OCI-LY1 (cell line): ENCODE data around the gene LIMA1.

Experiments used
- H2AFZ ChIP-seq: fragments of 200-600 bp; sonication (generic), shearing (Covaris generic); 2 replicates; pipeline ENCODE4 v1.6.0; 2014; ENCODE audit warnings: antibody characterized with exemption, mild to moderate bottlenecking, low read length
- H3F3A ChIP-seq: fragments of 200-600 bp; sonication (generic), shearing (Covaris generic); 2 replicates; pipeline ENCODE4 v1.6.0; 2014; ENCODE audit warnings: mild to moderate bottlenecking, antibody characterized with exemption, low read length, moderate library complexity; ENCODE audit not compliant: insufficient read depth
- H3K27ac ChIP-seq: fragments of 200-600 bp; sonication (generic); 2 replicates; pipeline ENCODE4 v1.5.1; 2014; ENCODE audit warnings: low read length, mixed run types, mild to moderate bottlenecking, low read depth; ENCODE audit not compliant: poor library complexity, severe bottlenecking
- H3K27me3 ChIP-seq: fragments of 200-600 bp; sonication (generic); 2 replicates; pipeline ENCODE4 v1.6.0; 2014; ENCODE audit warnings: antibody characterized with exemption, mild to moderate bottlenecking, low read length, moderate library complexity; ENCODE audit not compliant: insufficient read depth
- H3K36me3 ChIP-seq: fragments of 200-600 bp; sonication (generic); 2 replicates; pipeline ENCODE4 v1.6.1; 2014; ENCODE audit warnings: mild to moderate bottlenecking, antibody characterized with exemption, low read length, moderate library complexity, mixed read lengths; ENCODE audit not compliant: insufficient read depth
- H3K4me1 ChIP-seq: fragments of 200-600 bp; sonication (generic); 2 replicates; pipeline ENCODE4 v1.5.1; 2014; ENCODE audit warnings: mild to moderate bottlenecking, low read length, moderate library complexity; ENCODE audit not compliant: insufficient read depth, severe bottlenecking
- H3K4me2 ChIP-seq: fragments of 200-600 bp; sonication (generic), shearing (Covaris generic); 2 replicates; pipeline ENCODE4 v1.6.1; 2014; ENCODE audit warnings: low read length
- H3K4me3 ChIP-seq: fragments of 200-600 bp; sonication (generic); 2 replicates; pipeline ENCODE4 v1.5.1; 2014; ENCODE audit warnings: low read length, low read depth, mild to moderate bottlenecking, mixed read lengths; ENCODE audit not compliant: poor library complexity, severe bottlenecking
- H3K79me2 ChIP-seq: fragments of 200-600 bp; shearing (Covaris generic); 2 replicates; pipeline ENCODE4 v1.6.1; 2016; ENCODE audit warnings: mixed run types, low read length, mixed read lengths; ENCODE audit not compliant: insufficient read depth
- H3K9ac ChIP-seq: fragments of 200-600 bp; sonication (generic), shearing (Covaris generic); 2 replicates; pipeline ENCODE4 v1.6.1; 2014; ENCODE audit warnings: mild to moderate bottlenecking, low read length, mixed read lengths
- H3K9me2 ChIP-seq: fragments of 200-600 bp; sonication (generic), shearing (Covaris generic); 2 replicates; pipeline ENCODE4 v1.6.1; 2014; ENCODE audit warnings: low read depth, mild to moderate bottlenecking, low read length, mixed read lengths
- H3K9me3 ChIP-seq: fragments of 200-600 bp; shearing (Covaris generic); 2 replicates; pipeline ENCODE4 v1.6.1; 2014; ENCODE audit warnings: low read length, mixed read lengths
- H4K20me1 ChIP-seq: fragments of 200-600 bp; sonication (generic), shearing (Covaris generic); 2 replicates; pipeline ENCODE4 v1.6.0; 2016; ENCODE audit warnings: mild to moderate bottlenecking, low read length; ENCODE audit not compliant: insufficient read depth
- CTCF ChIP-seq: fragments of 200-600 bp; sonication (generic), shearing (Covaris generic); IDR thresholded peaks from 2 replicates; pipeline ENCODE4 v1.5.1; 2017; ENCODE audit warnings: mild to moderate bottlenecking, antibody characterized with exemption, low read length, moderate library complexity, mixed read lengths
- EZH2 ChIP-seq: fragments of 200-600 bp; sonication (generic), shearing (Covaris generic); IDR thresholded peaks from 2 replicates; pipeline ENCODE4 v1.8.0; 2017; ENCODE audit warnings: borderline replicate concordance, mixed run types, mild to moderate bottlenecking, antibody characterized with exemption, low read length, moderate library complexity, mixed read lengths

The LIMA1 gene

GRCh38 chr12:50309950-50310349, 26.6 kb upstream of the LIMA1 start:
- H3K4me3 ChIP-seq, result no peak overlapping the region
- no peak overlapping the region for H3K9ac ChIP-seq
- H3K9me3 ChIP-seq, result no peaks in the 10 kb centered on the region

DNA sequence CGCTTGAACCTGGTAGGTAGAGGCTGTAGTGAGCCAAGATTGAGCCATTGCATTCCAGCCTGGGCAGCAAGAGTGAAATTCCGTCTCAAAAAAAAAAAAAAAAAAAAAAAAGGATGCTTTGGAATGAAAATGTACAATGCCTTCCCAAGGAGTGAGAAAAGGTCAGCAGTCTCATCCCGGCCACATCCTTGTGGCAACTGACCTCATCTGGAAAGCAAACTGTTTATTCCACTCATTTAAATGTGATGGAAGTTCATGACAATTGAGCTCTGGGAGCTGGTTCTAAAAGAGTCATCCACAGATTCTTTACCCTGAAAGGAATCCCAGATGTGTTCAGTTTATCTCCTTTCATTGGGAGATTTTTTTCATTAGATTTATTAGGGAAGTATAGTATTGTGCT, 19.4 kb upstream of the LIMA1 start:
- Histone ChIP-seq H3K4me2 (no peak overlapping the region), H3K9me3 (no peaks in the 10 kb centered on the region), H3K9ac (no peak overlapping the region), H3K36me3 (no peaks in the 10 kb centered on the region), H3K9me2 (no peaks in the 10 kb centered on the region), H3K4me1 (no peaks in the 10 kb centered on the region), H3K27ac (no peak overlapping the region), H2AFZ (no peak overlapping the region), H4K20me1 (no peaks in the 10 kb centered on the region), H3K4me3 (no peak overlapping the region), H3K79me2 (no peaks in the 10 kb centered on the region), H3K27me3 (no peaks in the 10 kb centered on the region), H3F3A (0 out of 2 replicates have a peak, but pooled peaks cover 5% of the 10 kb centered on the region)
- TF ChIP-seq CTCF, result no peak

More at GRCh38 chr12:50309950-50310349, 26.6 kb upstream of the LIMA1 start:
- Histone ChIP-seq H3K4me1 (no peaks in the 10 kb centered on the region), H3F3A (no peaks in the 10 kb centered on the region), H3K27ac (no peak overlapping the region), H3K9me2 (no peaks in the 10 kb centered on the region), H3K79me2 (no peaks in the 10 kb centered on the region), H4K20me1 (no peaks in the 10 kb centered on the region), H3K36me3 (no peaks in the 10 kb centered on the region), H3K27me3 (no peaks in the 10 kb centered on the region), H2AFZ (no peak overlapping the region), H3K4me2 (no peak overlapping the region)
- TF ChIP-seq CTCF (no peak), EZH2 (no peak)

- Histone ChIP-seq H3K4me2 (no peak overlapping the region), H3K9me2 (no peaks in the 10 kb centered on the region), H4K20me1 (no peaks in the 10 kb centered on the region), H3K4me1 (no peaks in the 10 kb centered on the region), H3K36me3 (no peaks in the 10 kb centered on the region), H3K9ac (no peak overlapping the region), H3K27me3 (no peaks in the 10 kb centered on the region), H3K4me3 (no peak overlapping the region), H2AFZ (no peak overlapping the region), H3F3A (0 out of 2 replicates have a peak, but pooled peaks cover 5% of the 10 kb centered on the region), H3K9me3 (no peaks in the 10 kb centered on the region), H3K79me2 (no peaks in the 10 kb centered on the region), H3K27ac (no peak overlapping the region)
- TF ChIP-seq EZH2 (no peak), CTCF (no peak)
Measured at GRCh38 chr12:50297996-50298395, 14.7 kb upstream of the LIMA1 start.
